WTC11 (cell line): ENCODE results near the gene ZNF789. TPM values are rescaled to one million over a fixed set of nuclear protein-coding genes. Genes with fewer than 3 reads are reported as not detected.

Experiments used
- ATAC-seq: fragments of 200-7000 bp; cut with Tn5 transposase; 2 replicates; pipeline ENCODE4 v1.10.0; 2021; ENCODE audit warnings: mild to moderate bottlenecking, moderate library complexity
- CTCF ChIA-PET: fragments of 300-600 bp; sonication (Branson Sonifier 250); formaldehyde crosslinking; loops from one replicate; lab custom pipeline; 2021; ENCODE audit warnings: antibody characterized with exemption; lab: Charles Lee
- POLR2A ChIA-PET: fragments of 350-600 bp; sonication (Branson Sonifier 250); formaldehyde crosslinking; loops from one replicate; lab custom pipeline; 2021; ENCODE audit warnings: antibody characterized with exemption; lab: Charles Lee
- DNase-seq: peaks from one replicate; pipeline ENCODE4 v3.0.0; 2021; ENCODE audit warnings: low spot score
- H3K27ac Mint-ChIP-seq: 2 replicates; pipeline ENCODE4 v1.8.0; 2021; ENCODE audit warnings: mixed read lengths
- H3K27me3 Mint-ChIP-seq: 2 replicates; pipeline ENCODE4 v1.8.0; 2021; ENCODE audit warnings: low read depth, mild to moderate bottlenecking, moderate library complexity, mixed read lengths
- H3K36me3 Mint-ChIP-seq: 2 replicates; pipeline ENCODE4 v1.8.0; 2021; ENCODE audit warnings: mixed read lengths
- H3K4me1 Mint-ChIP-seq: 2 replicates; pipeline ENCODE4 v1.8.0; 2022; ENCODE audit warnings: mixed read lengths
- H3K4me3 Mint-ChIP-seq: 2 replicates; pipeline ENCODE4 v1.8.0; 2021; ENCODE audit warnings: mild to moderate bottlenecking, moderate library complexity, mixed read lengths
- H3K9me3 Mint-ChIP-seq: 2 replicates; pipeline ENCODE4 v1.8.0; 2021; ENCODE audit warnings: mixed read lengths
- ARID4B ChIP-seq: sonication (generic); formaldehyde crosslinking; IDR thresholded peaks from 2 replicates; pipeline ENCODE4 v1.8.0; 2023; ENCODE audit warnings: missing genetic modification reagents, mild to moderate bottlenecking, borderline replicate concordance
- CBFB ChIP-seq: sonication (generic); formaldehyde crosslinking; IDR thresholded peaks from 2 replicates; pipeline ENCODE4 v1.8.1; 2022; ENCODE audit warnings: mild to moderate bottlenecking, low read depth, missing genetic modification reagents
- EMX1 ChIP-seq: fragments of 250-450 bp; sonication (Bioruptor Pico); IDR thresholded peaks from 2 replicates; pipeline ENCODE4 v1.8.0; 2021; ENCODE audit warnings: mild to moderate bottlenecking
- ESRRA ChIP-seq: sonication (generic); formaldehyde crosslinking; IDR thresholded peaks from 2 replicates; pipeline ENCODE4 v1.8.1; 2022; ENCODE audit warnings: mild to moderate bottlenecking, missing genetic modification reagents, borderline replicate concordance
- HMGA2 ChIP-seq: fragments of 250-450 bp; sonication (Bioruptor Pico); IDR thresholded peaks from 2 replicates; pipeline ENCODE4 v1.4.0; 2021; ENCODE audit warnings: mild to moderate bottlenecking, moderate library complexity
- JAZF1 ChIP-seq: fragments of 250-450 bp; sonication (Bioruptor Pico); IDR thresholded peaks from 2 replicates; pipeline ENCODE4 v1.9.0; 2021; ENCODE audit warnings: moderate library complexity, mild to moderate bottlenecking, inconsistent platforms
- NFE2L1 ChIP-seq: sonication (generic); formaldehyde crosslinking; IDR thresholded peaks from 2 replicates; pipeline ENCODE4 v1.8.1; 2023; ENCODE audit warnings: missing genetic modification reagents
- NFYB ChIP-seq: sonication (generic); formaldehyde crosslinking; conservative IDR thresholded peaks from 2 replicates; pipeline ENCODE4 v1.8.0; 2022; ENCODE audit warnings: low read depth, missing genetic modification reagents
- NR1H2 ChIP-seq: sonication (generic); formaldehyde crosslinking; IDR thresholded peaks from 2 replicates; pipeline ENCODE4 v1.9.0; 2021; ENCODE audit warnings: mild to moderate bottlenecking, moderate library complexity, missing genetic modification reagents
- NR3C1 ChIP-seq: sonication (generic); formaldehyde crosslinking; conservative IDR thresholded peaks from 2 replicates; pipeline ENCODE4 v1.8.1; 2023; ENCODE audit warnings: low read depth, mild to moderate bottlenecking, missing genetic modification reagents
- RELA ChIP-seq: sonication (generic); formaldehyde crosslinking; IDR thresholded peaks from 2 replicates; pipeline ENCODE4 v1.8.1; 2022; ENCODE audit warnings: missing genetic modification reagents, mild to moderate bottlenecking, borderline replicate concordance
- SMAD4 ChIP-seq: sonication (generic); formaldehyde crosslinking; IDR thresholded peaks from 2 replicates; pipeline ENCODE4 v1.8.0; 2022; ENCODE audit warnings: mild to moderate bottlenecking, missing genetic modification reagents
- TP53 ChIP-seq: sonication (generic); formaldehyde crosslinking; IDR thresholded peaks from 2 replicates; pipeline ENCODE4 v1.8.1; 2023; ENCODE audit warnings: mild to moderate bottlenecking, missing genetic modification reagents
- ZBTB21 ChIP-seq: sonication (generic); formaldehyde crosslinking; IDR thresholded peaks from 2 replicates; pipeline ENCODE4 v1.8.1; 2023; ENCODE audit warnings: mild to moderate bottlenecking, missing genetic modification reagents, borderline replicate concordance
- ZMAT4 ChIP-seq: fragments of 250-450 bp; sonication (Bioruptor Pico); IDR thresholded peaks from 2 replicates; pipeline ENCODE4 v1.9.0; 2021; ENCODE audit warnings: mild to moderate bottlenecking
- ZNF121 ChIP-seq: sonication (generic); formaldehyde crosslinking; IDR thresholded peaks from 2 replicates; pipeline ENCODE4 v1.8.0; 2023; ENCODE audit warnings: missing genetic modification reagents
- ZNF138 ChIP-seq: sonication (generic); formaldehyde crosslinking; conservative IDR thresholded peaks from 2 replicates; pipeline ENCODE4 v1.8.1; 2022; ENCODE audit warnings: mild to moderate bottlenecking, moderate library complexity, missing genetic modification reagents
- ZNF532 ChIP-seq: fragments of 250-450 bp; sonication (Bioruptor Pico); IDR thresholded peaks from 2 replicates; pipeline ENCODE4 v1.9.0; 2021; ENCODE audit warnings: mild to moderate bottlenecking, borderline replicate concordance
- total RNA-seq: library from RNA; stranded (reverse); gene quantifications from 3 replicates; pipeline ENCODE4 v1.2.3, GENCODE V29; 2021

ZNF789 gene
- total RNA-seq, 1 experiment from 2014 or later: 14.0 TPM

- H3K9me3 Mint-ChIP-seq: peaks cover 13% of the 10 kb centered on the region
- peaks cover 68% of the 10 kb centered on the region for H3K36me3 Mint-ChIP-seq
- ChIA-PET CTCF (interaction anchor here (1.2 kb wide), 1 partner anchor 9 kb away, joined by 3 read pairs; no protein-coding TSS in a partner anchor), POLR2A (interaction anchor here (0.5 to 1.3 kb wide), 4 partner anchors 10 to 1347 kb away, joined by 3 to 5 read pairs (median 3); partner anchors contain the start of genes BUD31 and PDAP1)
- H3K27me3 Mint-ChIP-seq: no peaks in the 10 kb centered on the region
- peak overlapping the region; percentile 49; the same call in 1 of the 2 replicates for H3K27ac Mint-ChIP-seq
- DNase-seq: no peak
- TF ChIP-seq ZNF121 (CRISPR knock-in tag): no peak
- no peak for TF ChIP-seq ZNF138 (CRISPR knock-in tag)
- TF ChIP-seq ZMAT4: no peak
- TF ChIP-seq NFE2L1 (CRISPR knock-in tag): no peak
- no peak for TF ChIP-seq TP53 (CRISPR knock-in tag)
- TF ChIP-seq CBFB: no peak
- TF ChIP-seq HMGA2 (CRISPR knock-in tag): no peak
- no peak for TF ChIP-seq JAZF1 (CRISPR knock-in tag)
- TF ChIP-seq NR3C1 (CRISPR knock-in tag): no peak
- no peak for TF ChIP-seq ZNF532 (CRISPR knock-in tag)
- TF ChIP-seq ESRRA (CRISPR knock-in tag): no peak
- TF ChIP-seq SMAD4 (CRISPR knock-in tag): no peak
- no peak for TF ChIP-seq ZBTB21 (CRISPR knock-in tag)
- TF ChIP-seq ARID4B: no peak
- no peak for ATAC-seq
- H3K4me1 Mint-ChIP-seq: peaks cover 3% of the 10 kb centered on the region; the same call in 1 of the 2 replicates
- H3K4me3 Mint-ChIP-seq: no peak overlapping the region
Measured at GRCh38 chr7:99456288-99456687, 16.4 kb upstream of the ZNF789 start.

- H3K4me3 Mint-ChIP-seq: no peak overlapping the region
- no peak overlapping the region for H3K27ac Mint-ChIP-seq
- DNase-seq: no peak
- ChIA-PET POLR2A (interaction anchor here (1.3 kb wide), 1 partner anchor 64 kb away, joined by 3 read pairs; no protein-coding TSS in a partner anchor), CTCF (no interaction called here)
- H3K36me3 Mint-ChIP-seq: peaks cover 67% of the 10 kb centered on the region
- H3K4me1 Mint-ChIP-seq: peaks cover 3% of the 10 kb centered on the region; the same call in 1 of the 2 replicates
- no peaks in the 10 kb centered on the region for H3K27me3 Mint-ChIP-seq
- ATAC-seq: no peak
- H3K9me3 Mint-ChIP-seq: peaks cover 13% of the 10 kb centered on the region
- TF ChIP-seq RELA (no peak), EMX1 (CRISPR knock-in tag) (peak; percentile 45; the same call in 1 of the 2 replicates), NFYB (CRISPR knock-in tag) (no peak), NR1H2 (CRISPR knock-in tag) (no peak)
Measured at GRCh38 chr7:99457050-99457649, 15.5 kb upstream of the ZNF789 start.
